GM19238 (cell line): ENCODE data around the gene KLHDC8A.
"Not testable (repeated sequence)": the region's sequence is repeated elsewhere in the genome, so short reads cannot be mapped to it uniquely, and the experiment has no call there.

Experiments
- DNase-seq: peaks from one replicate; pipeline ENCODE4 v3.0.0; 2011; ENCODE audit warnings: low spot score; ENCODE audit not compliant: insufficient read length

Gene KLHDC8A, protein sequence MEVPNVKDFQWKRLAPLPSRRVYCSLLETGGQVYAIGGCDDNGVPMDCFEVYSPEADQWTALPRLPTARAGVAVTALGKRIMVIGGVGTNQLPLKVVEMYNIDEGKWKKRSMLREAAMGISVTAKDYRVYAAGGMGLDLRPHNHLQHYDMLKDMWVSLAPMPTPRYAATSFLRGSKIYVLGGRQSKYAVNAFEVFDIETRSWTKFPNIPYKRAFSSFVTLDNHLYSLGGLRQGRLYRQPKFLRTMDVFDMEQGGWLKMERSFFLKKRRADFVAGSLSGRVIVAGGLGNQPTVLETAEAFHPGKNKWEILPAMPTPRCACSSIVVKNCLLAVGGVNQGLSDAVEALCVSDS

DNA sequence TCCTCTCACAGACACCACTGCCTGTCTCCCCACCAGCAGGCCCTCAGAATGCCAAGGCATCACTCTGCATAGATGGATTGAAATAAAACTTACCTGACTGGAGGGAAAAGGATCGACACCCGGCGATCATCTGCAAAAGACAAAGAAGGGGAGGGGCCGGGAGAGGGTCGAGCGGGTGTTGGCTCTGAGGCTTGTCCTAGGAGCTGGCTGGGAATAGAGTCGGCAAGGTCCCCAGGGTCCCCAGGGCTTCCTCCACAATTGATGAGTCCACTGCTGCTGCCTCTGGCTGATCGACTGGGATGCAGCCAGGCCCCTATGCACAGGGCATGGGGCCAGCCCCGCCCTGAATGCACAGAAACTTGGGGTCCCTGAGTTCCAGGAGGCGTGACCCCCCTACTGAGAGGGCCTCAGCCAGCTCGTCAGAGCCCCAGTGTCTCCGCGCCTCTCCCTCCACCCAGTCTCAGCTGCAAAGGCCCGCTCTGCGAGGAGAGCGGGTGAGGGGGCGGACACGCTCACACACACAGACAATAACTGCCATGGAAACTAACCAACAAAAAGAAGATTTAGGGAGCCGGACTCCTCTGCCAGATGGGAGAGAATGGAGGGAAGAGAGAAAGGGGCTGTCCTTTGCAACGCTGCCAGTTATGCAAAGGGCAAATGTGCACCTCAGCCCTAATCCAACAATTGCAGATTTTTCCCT, at the start of gene KLHDC8A:
Gene KLHDC8A, minus strand, starts transcription at position 483 of the 700 bp plus-strand sequence. CDS start 13,318 bp downstream, outside the sequence.
- no peak for DNase-seq

DNA sequence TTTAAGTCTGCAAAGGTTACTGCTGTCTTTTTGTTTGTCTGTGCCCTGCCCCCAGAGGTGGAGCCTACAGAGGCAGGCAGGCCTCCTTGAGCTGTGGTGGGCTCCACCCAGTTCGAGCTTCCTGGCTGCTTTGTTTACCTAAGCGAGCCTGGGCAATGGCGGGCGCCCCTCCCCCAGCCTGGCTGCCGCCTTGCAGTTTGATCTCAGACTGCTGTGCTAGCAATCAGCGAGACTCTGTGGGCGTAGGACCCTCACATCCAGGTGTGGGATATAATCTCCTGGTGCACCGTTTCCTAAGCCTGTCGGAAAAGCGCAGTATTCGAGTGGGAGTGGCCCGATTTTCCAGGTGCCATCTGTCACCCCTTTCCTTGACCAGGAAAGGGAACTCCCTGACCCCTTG, 49.5 kb upstream of the KLHDC8A start:
- not testable (repeated sequence) for DNase-seq

DNA sequence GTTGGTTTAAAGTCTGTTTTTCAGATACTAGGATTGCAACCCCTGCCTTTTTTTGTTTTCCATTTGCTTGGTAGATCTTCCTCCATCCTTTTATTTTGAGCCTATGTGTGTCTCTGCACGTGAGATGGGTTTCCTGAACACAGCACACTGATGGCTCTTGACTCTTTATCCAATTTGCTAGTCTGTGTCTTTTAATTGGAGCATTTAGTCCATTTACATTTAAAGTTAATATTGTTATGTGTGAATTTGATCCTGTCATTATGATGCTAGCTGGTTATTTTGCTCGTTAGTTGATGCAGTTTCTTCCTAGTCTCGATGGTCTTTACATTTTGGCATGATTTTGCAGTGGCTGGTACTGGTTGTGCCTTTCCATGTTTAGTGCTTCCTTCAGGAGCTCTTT, 47.8 kb upstream of the KLHDC8A start:
- DNase-seq: not testable (repeated sequence)

DNA sequence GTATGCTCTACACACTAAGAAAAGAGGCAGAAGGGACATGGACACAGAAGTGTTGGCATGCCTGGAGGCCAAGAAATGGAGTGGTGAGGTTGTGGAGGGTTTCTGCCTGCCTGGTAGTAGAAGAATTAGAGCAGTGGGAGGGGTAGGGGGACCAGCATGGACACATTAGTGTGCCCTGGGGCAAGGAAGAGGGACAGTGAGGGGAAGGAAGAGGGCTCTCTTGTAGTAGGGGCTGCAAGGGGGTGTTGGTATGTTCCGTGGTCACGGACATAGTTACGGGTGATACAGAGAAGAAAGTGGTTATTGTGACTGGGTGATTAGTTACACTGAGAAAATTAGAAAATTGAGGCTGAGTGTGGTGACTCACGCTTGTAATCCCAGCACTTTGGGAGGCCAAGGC, 41.9 kb upstream of the KLHDC8A start:
- DNase-seq: no peak

DNA sequence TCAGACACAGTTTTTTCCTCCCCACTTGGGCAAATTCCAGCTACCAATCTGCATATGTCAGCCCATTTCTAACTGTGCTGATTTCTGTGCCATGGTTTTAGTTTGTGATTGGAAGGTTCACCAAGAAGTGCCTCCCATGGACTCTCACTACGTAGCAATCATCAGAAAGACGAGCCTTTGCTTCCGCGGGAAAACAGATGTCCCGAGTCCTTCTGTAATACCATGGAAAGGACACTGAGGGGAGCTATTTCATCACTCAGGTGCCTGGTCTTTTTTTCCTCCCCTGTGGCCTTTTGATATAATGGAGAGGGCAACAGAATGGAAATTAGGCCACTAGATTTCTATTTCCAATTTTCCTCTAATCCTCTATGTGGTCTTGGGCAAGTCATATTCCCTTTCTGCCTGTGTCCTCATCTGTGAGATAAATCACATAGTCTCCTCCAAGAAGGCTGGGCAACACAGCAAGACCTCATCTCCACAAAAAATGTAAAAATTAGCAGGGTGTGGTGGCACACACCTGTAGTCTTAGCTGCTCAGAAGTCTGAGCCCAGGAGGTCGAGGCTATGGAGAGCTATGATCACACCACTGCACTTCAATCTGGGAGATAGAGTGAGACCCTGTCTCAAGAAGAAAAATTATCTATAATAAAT, 40.4 kb upstream of the KLHDC8A start:
- no peak for DNase-seq

DNA sequence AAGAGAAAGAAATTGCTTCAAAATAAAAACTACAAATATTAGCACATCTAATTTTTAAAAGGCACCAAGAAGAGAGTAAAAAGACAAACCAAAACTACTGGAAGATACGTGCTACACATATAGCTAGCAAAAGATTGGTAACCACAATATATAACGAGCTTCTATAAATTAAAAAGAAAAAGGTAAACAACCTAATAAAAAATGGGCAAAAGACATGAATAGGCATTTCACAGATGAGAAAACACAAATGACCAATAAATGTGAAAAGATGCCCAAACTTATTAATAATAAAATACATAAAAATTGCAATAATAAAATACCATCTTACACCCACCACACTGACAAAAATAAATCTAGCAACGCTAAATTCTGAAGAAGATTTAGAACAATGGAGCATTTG, 38.9 kb upstream of the KLHDC8A start:
- no peak for DNase-seq

DNA sequence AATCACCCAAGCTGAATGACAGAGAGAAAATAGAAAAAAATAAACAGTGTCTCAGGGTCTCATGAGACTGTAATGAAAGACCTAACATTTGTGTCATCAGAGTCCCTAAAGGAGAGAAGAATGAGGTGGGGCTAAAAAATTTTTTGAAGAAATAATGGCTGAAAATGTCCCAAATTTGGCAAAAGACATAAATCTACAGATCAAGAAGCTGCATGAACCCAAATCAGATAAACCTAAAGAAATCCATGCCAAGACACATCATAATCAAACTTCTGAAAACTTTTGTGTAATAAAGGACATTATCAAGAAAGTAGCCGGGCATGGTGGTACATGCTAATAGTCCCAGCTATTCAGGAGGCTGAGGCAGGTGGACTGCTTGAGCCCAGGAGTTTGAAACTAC, 35.9 kb upstream of the KLHDC8A start:
- DNase-seq: no peak

DNA sequence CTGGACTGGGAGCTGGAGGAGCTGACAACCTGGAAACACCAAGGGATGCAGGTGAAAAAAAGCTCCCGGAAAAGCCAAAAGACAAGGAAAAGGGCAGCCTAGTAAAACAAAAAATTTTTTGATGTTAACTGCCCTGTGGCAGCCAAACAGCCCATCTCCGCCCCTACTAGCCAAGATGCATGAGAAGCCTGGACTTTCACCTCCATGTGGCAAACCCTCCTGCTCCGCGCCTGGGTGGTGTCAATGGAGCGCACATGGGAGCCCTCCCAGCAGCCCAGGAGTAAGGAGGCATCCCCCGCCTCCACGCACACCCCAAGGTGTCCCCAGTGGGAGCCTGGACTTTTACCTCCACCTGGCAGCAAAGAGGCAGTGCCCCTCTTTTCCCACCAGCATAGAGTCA, 34.7 kb upstream of the KLHDC8A start:
- no peak for DNase-seq

DNA sequence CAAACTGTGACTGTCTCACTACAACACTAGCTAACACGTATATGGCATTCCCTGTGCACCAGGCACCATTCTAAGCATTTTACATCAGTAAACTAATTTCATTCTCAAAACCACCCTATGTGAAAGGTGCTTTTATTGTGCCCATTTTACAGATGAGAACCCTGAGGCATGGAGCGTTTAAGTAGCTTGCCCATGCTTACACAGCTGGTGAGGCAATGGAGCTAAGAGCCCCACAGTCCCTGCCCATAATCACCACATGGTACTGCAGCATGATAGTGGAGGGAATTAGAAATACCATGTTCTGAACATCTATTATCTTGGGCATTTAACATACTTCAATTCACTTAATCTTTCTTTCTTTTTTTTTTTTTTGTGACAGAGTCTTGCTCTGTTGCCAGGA, 31.1 kb upstream of the KLHDC8A start:
- DNase-seq: no peak

DNA sequence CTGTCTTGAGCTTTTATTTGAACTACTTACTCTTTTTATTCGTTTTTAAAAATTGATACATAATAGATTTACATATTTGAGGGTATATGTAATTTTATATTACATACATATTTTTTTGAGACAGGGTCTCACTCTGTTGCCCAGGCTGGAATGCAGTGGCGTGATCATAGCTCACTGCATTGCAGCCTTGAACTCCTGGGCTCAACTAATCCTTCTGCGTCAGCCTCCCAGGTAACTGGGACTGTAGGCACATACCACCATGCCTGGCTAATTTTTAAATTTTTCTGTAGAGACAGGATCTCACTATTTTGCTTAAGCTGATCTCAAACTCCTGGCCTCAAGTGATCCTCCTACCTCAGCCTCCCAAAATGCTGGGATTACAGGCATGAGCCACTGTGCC, 26.3 kb upstream of the KLHDC8A start:
- not testable (repeated sequence) for DNase-seq

DNA sequence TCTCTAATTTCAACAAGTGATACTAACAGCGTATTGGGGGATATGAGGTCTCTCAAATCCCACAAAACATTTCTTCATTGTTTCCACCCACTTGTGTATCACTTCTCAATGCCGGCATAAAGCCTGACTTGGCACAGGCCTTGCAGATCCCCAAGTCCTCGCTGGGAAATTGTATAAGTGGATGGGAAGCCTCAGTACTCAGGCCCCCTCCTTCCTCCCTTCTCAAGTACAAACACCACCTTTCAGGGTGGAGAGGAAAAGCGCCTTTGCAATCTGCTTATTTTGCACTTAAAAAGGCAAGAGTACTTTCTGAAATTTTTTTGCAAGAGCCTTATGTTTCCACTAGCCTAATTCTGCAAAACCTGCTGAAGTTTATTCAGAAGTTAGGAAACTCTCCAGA, 25.8 kb upstream of the KLHDC8A start:
- no peak for DNase-seq

DNA sequence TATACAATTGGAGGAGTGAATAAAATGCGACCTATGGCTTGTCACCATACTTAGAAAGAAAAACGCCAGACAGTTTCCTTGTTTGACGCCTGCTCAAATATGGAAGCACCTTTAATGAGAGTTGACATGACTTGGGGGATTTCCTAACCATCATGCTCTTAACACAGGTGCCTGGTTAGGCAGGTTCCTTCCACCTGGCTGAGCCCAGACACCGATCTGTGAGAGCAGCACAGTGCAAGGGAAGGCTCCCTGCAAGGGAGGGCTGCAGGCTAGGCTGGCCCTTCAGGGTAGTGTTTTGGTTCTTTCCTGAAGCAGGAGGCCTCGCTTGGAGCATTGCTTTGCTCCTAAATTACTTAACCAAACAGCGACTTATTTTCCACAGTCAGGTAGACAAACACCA, 24.6 kb upstream of the KLHDC8A start:
- DNase-seq: no peak

DNA sequence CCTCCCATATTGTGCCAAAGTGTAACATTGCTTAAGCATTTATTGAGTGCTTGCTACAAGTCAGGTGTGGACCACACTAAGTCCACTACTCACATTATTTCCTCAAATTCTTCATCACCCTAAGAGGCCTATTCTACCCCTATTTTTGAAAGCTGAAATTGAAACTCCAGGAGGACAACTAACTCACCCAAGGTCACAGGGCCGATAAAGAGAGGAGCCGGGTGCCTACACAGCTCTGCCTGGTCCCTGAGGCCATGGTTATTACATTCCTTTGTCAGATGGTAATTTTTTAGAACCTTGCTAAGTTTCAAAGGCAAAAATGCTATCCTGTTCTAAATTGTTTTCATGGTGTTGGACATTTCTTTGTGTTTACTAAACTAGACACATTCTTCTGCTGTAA, 24.2 kb upstream of the KLHDC8A start:
- no peak for DNase-seq

DNA sequence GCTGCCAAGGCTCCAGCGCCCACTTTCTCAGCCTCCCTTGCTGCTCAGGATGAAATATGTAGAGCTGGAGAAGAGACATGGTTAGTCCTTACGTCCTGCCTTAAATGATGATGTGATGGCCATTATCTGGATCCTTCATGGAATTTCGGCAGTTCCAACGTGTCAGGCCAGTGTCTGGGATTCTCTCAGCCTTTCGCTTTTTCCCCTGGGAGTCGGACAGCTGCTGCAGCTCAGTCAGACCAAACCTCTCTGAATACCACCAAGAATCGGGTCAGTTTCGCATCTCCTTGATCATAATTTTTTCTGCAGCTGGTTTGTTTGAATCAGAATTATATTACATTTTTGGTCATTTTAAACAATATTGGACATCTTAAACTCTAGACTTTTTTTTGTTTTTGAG, 22.3 kb upstream of the KLHDC8A start:
- no peak for DNase-seq

DNA sequence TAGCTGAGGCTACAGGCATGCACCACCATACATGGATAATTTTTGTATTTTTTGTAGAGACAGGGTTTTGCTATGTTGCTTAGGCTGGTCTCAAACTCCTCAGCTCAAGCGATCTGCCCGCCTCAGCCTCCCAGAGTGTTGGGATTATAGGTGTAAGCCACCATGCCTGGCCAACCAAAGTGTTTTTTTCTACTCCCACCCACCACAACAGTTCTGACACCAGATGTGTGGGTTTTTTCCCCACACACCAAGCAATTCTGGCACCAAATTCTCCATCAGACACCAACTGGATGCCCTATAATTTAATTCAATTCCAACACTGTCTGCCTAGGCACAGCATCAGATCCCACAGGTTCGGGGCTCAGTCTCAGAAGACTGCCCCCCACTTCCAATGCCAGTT, 20.6 kb upstream of the KLHDC8A start:
- no peak for DNase-seq

DNA sequence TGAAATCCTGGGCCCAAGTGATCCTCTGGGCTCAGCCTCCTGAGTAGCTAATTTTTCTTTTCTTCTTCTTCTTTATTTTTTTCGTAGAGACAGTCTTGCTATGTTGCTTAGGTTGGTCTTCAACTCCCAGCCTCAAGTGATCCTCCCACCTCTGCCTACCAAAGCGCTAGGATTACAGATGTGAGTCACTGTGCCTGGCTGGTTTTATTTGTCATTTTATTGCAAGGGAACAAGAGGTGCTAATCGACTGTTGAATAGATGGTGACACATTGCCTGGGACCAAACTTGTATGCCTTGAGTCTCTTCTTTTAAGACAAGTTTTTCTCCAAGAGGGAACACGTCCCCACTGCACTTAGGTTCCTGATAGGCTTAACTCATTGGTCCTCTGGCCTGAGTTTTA, 20.0 kb upstream of the KLHDC8A start:
- DNase-seq: no peak

DNA sequence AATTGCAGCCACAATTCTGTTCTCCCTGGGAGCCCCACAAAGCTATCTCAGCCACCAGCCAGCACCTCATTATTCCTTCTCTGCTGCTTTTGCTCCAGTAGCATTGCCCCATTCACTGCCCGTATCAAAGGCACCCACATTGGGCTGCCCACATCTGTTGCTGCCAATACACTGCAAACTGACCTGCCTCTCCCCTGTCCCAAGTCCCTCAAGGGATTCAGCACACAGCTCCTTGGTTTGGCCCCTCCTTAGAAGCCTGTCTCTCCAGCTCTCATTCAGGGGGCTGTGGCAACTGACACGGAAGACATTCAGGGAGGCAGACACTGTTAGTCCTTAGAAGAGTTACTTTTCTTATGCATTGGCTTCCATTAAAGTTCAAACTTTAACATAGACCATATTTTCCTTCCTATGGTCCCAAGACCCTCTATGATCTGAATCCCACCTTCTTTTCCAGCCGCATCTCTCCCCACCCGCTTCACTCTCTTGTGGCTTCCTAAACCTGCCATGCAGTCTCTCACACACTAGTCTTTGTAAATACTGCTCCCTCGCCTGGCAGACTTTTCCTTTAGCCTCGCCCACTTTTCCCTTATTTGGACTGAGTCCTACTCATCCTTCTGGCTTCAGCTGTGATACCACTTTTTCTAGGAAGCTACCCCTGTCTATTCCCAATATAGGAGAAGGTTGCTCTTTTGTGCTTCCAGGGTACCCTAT, 19.3 kb upstream of the KLHDC8A start:
- no peak for DNase-seq

DNA sequence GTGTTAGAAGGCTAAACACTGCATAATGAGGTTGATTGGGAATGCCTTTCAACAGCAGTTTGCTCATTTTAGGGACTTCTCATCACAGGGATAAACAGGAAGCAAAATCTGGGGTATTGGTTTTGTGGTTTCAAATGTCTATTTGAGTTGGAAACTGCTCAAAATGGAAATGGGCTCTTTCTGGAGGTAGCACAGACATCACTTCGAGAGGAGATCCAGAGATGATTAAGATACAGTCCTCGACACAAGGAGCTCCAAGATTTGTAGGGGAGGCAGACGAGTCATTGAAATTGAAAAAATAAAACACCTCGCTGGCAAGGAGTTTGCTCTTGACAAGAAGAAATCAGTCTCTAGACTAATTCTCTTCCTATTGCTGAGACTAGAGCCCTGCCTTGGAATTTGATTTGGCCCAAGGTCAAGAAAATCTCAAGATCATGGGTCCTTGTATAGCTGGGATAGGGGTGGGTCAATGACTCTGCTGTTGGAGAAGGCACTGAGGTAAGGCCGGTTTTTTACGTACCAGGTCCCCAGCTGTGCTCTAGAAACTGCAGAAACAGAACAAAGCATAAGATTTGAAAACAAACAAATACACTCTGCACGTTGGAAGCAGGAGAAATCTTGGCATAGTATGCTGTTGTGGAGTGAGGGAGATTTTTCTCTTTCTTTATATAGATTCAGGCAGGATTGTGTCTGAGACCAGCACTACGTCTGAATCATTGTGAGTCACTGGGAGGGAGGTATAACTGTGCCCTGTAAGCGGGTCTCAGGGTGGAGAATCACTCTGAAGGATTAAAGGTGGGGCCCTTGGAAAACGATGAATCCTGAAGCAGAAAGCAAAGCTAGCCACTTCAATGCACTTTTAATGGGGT, 17.7 kb upstream of the KLHDC8A start:
- DNase-seq: no peak

DNA sequence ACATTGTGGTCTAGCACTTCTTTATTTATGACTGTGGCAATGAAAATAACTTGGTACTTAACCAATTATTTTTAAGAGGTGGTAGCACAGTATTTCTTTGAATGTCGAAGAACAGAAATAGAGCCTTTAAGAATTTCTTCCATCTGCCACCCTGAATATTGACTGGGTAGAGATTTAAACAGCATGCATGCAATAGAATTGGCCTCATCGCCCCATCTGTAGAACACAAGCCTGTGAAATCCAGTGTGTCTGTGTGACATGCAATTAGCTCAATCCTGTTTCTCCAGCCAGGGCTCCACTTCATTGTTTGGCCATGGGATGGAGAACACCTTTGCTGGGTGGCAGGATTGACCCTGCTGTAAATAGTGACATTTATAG, 17.1 kb upstream of the KLHDC8A start:
- DNase-seq: no peak

DNA sequence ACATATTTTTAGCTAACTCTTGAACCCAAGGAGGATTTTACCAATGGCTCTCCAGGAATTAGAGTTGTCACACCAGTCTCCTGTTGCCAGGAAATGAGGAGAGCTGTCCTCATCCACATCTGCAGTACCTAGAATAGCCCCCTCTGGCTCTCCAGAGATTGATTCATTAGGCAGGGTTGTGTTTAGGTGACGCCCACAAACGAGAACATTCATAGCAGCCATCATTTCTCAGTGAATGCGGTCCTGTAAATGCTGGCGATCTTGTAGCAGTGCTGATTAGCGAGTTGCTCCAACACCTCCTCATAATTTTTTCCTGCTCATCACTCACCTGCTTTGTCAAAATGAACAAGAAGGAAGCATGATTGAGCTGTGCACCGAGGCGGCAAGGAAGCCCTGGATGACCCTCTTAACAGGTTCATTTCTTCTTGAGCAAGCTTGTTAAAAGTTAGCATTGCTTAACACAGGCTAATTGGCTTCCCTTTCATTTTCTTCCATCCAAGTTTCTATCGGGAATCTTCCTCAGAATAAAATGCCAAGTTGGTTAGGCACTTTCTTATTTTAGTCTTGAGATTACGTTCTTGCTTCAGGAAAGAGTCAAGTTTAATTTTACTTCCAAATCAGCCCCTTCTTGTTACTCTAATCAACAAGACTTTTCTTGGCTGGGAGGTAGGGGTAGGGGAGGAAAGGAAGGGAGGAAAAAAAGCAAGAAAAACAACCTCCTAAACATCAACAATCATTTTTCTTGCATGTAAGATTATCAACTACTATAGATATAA, 16.5 kb upstream of the KLHDC8A start:
- no peak for DNase-seq
